ENCODE measurements around the gene LBHD1.

The LBHD1 gene

GRCh38 chr11:62613291-62613778, 58.7 kb downstream of the LBHD1 start:
- TF ChIP-seq POLR2AphosphoS5 (IDR thresholded peaks at IDR 0.05; ENCODE audit: low read depth), result no peak
- TF ChIP-seq SPI1 (IDR thresholded peaks at IDR 0.05; ENCODE audit: borderline replicate concordance, low read depth), result no peak
- no peak for TF ChIP-seq CTCF (IDR thresholded peaks at IDR 0.05; ENCODE audit: insufficient read depth, low read length)
- TF ChIP-seq GABPA (IDR thresholded peaks at IDR 0.05; ENCODE audit: low read depth), result no peak
- no peak for TF ChIP-seq REST (IDR thresholded peaks at IDR 0.05; ENCODE audit: insufficient replicate concordance, low read depth)
- H3K27me3 ChIP-seq (ENCODE audit: insufficient read depth, poor library complexity, severe bottlenecking), result no peaks in the 10 kb centered on the region
- DNase-seq (ENCODE audit: low read depth in 1 of 2, low spot score in 1 of 2), result no peak
- no peak overlapping the region; the same call in 1 of the 2 replicates for H3K4me3 ChIP-seq (replicated peaks; ENCODE audit: insufficient read depth, low read length)
- no peak overlapping the region for H3K27ac ChIP-seq (replicated peaks)
